HepG2 (cell line): Measurements from ENCODE around the gene ENSA. TPM values are rescaled to one million over a fixed set of nuclear protein-coding genes. Genes with fewer than 3 reads are reported as not detected.

Experiments
- ATAC-seq: fragments of 200-7000 bp; cut with Tn5 transposase; 3 replicates; pipeline ENCODE4 v1.9.1; 2020; ENCODE audit warnings: mild to moderate bottlenecking, moderate library complexity
- BruUV-seq: library from RNA; stranded (reverse); fragments of 400-500 nt; replicated peaks from 2 replicates; lab custom pipeline; 2021; lab: Mats Ljungman, UMichigan
- CTCF ChIA-PET: fragments of 300-600 bp; formaldehyde crosslinking; extraction: SDS; loops from one replicate; lab custom pipeline; 2021; ENCODE audit warnings: low total read pairs, inconsistent platforms, low intra/inter-chr PET ratio; lab: Yijun Ruan, JAX
- POLR2A ChIA-PET: fragments of 350-600 bp; sonication (Branson Sonifier 250); formaldehyde crosslinking; loops from one replicate; lab custom pipeline; 2020; ENCODE audit warnings: antibody characterized with exemption, inconsistent platforms; lab: Yijun Ruan, JAX
- DNase-seq: peaks from one replicate; pipeline ENCODE4 v3.0.0-alpha.2; 2015; ENCODE audit warnings: low spot score
- FAIRE-seq: peaks from 3 replicates; lab custom pipeline; 2011; peaks lifted over from hg19 to GRCh38; lab: Jason Lieb, UNC
- H2AFZ ChIP-seq: one replicate; pipeline ENCODE4 v1.6.1; 2011; ENCODE audit warnings: low read length, inconsistent platforms
- H3K27ac ChIP-seq: fragments of 300-600 bp; 3 replicates; pipeline ENCODE4 v1.8.0; 2011; ENCODE audit warnings: mixed run types, mild to moderate bottlenecking, mixed read lengths, low read length, inconsistent platforms; ENCODE audit not compliant: insufficient read depth; ENCODE audit errors: extremely low read length
- H3K27me3 ChIP-seq, 2 experiments: fragments of 200-600 bp in 1 of 2; 2 replicates in 1 of 2; 3 replicates in 1 of 2; pipeline versions ENCODE4 v1.6.0 to v1.8.0; 2011; ENCODE audit warnings: low read length in 2 of 2, mild to moderate bottlenecking in 2 of 2, moderate library complexity in 2 of 2, inconsistent platforms in 1 of 2; ENCODE audit not compliant: insufficient read depth in 2 of 2, control insufficient read depth in 1 of 2
- H3K36me3 ChIP-seq, 2 experiments: fragments of 200-600 bp in 1 of 2; replicated peaks in 1 of 2; 2 replicates in 1 of 2; 3 replicates in 1 of 2; pipeline versions ENCODE4 v1.5.1 to v1.8.0; 2011; ENCODE audit warnings: low read length in 2 of 2, inconsistent platforms in 1 of 2; ENCODE audit not compliant: insufficient read depth in 2 of 2, control insufficient read depth in 1 of 2
- H3K4me1 ChIP-seq: 2 replicates; pipeline ENCODE4 v1.5.1; 2012; ENCODE audit warnings: low read length, inconsistent platforms; ENCODE audit not compliant: insufficient read depth
- H3K4me2 ChIP-seq: 2 replicates; pipeline ENCODE4 v1.6.0; 2011; ENCODE audit warnings: low read depth, low read length, inconsistent platforms
- H3K4me3 ChIP-seq, 3 experiments: fragments of 200-600 bp in 1 of 3; sonication (generic), shearing (Covaris generic) in 1 of 3; replicated peaks in 1 of 3; 2 replicates each; pipeline ENCODE4 v1.5.1; 2011 to 2016; ENCODE audit warnings: low read length in 3 of 3, inconsistent platforms in 2 of 3, low read depth in 2 of 3, mild to moderate bottlenecking in 2 of 3, control low read depth in 1 of 3, mixed read lengths in 1 of 3; ENCODE audit not compliant: insufficient read depth in 1 of 3
- H3K79me2 ChIP-seq: one replicate; pipeline ENCODE4 v1.6.1; 2011; ENCODE audit warnings: low read length, inconsistent platforms; ENCODE audit not compliant: insufficient read depth
- H3K9ac ChIP-seq: 2 replicates; pipeline ENCODE4 v1.6.0; 2011; ENCODE audit warnings: mild to moderate bottlenecking, low read depth, low read length, inconsistent platforms; ENCODE audit not compliant: insufficient read depth
- H3K9me3 ChIP-seq: 2 replicates; pipeline ENCODE4 v1.5.1; 2012; ENCODE audit warnings: mild to moderate bottlenecking, low read length
- H4K20me1 ChIP-seq: 2 replicates; pipeline ENCODE4 v1.6.0; 2011; ENCODE audit warnings: inconsistent platforms, mild to moderate bottlenecking, low read length, moderate library complexity; ENCODE audit not compliant: insufficient read depth
- ATF3 ChIP-seq: sonication (generic); formaldehyde crosslinking; IDR thresholded peaks from 2 replicates; pipeline ENCODE4 v1.4.0; 2020; ENCODE audit warnings: missing genetic modification reagents
- CEBPB ChIP-seq: IDR thresholded peaks from 2 replicates; pipeline ENCODE4 v1.6.1; 2011; ENCODE audit warnings: low read depth, low read length, improper control_type of control experiment, borderline replicate concordance
- DDIT3 ChIP-seq: sonication (generic); formaldehyde crosslinking; IDR thresholded peaks from 2 replicates; pipeline ENCODE4 v1.4.0; 2020; ENCODE audit warnings: mild to moderate bottlenecking, missing genetic modification reagents
- E2F1 ChIP-seq: sonication (generic); formaldehyde crosslinking; IDR thresholded peaks from 2 replicates; pipeline ENCODE4 v1.5.0; 2020; ENCODE audit warnings: missing genetic modification reagents
- ERF ChIP-seq: IDR thresholded peaks from 2 replicates; pipeline ENCODE4 v1.6.1; 2018; ENCODE audit warnings: missing biosample characterization, missing genetic modification reagents
- FOSL2 ChIP-seq: sonication (generic); formaldehyde crosslinking; IDR thresholded peaks from 2 replicates; pipeline ENCODE4 v1.4.0; 2020; ENCODE audit warnings: missing genetic modification reagents
- GABPA ChIP-seq, 2 experiments: IDR thresholded peaks; 2 replicates each; pipeline ENCODE4 v1.6.1; 2011 to 2016; ENCODE audit warnings: low read depth in 2 of 2, low read length in 1 of 2, missing biosample characterization in 1 of 2, missing genetic modification characterization in 1 of 2
- GATAD2A ChIP-seq: IDR thresholded peaks from 2 replicates; pipeline ENCODE4 v1.6.1; 2016
- MYPOP ChIP-seq: sonication (generic); formaldehyde crosslinking; IDR thresholded peaks from 2 replicates; pipeline ENCODE4 v1.8.1; 2023; ENCODE audit warnings: mild to moderate bottlenecking, moderate library complexity, missing genetic modification reagents
- NFIC ChIP-seq: IDR thresholded peaks from 2 replicates; pipeline ENCODE4 v1.6.1; 2012; ENCODE audit warnings: mild to moderate bottlenecking, low read length, inconsistent platforms
- NR3C1 ChIP-seq: sonication (generic); formaldehyde crosslinking; IDR thresholded peaks from 2 replicates; pipeline ENCODE4 v1.4.0; 2020; ENCODE audit warnings: missing genetic modification reagents
- POLR2A ChIP-seq, 2 experiments: IDR thresholded peaks; 2 replicates each; pipeline ENCODE4 v1.6.1; 2011; ENCODE audit warnings: low read depth in 2 of 2, low read length in 2 of 2, mild to moderate bottlenecking in 1 of 2, moderate library complexity in 1 of 2; ENCODE audit not compliant: insufficient read depth in 1 of 2
- PPARG ChIP-seq: conservative IDR thresholded peaks from 2 replicates; pipeline ENCODE4 v1.6.1; 2016; ENCODE audit warnings: missing biosample characterization, missing genetic modification reagents
- RELA ChIP-seq: sonication (generic); formaldehyde crosslinking; IDR thresholded peaks from 2 replicates; pipeline ENCODE4 v1.4.0; 2020; ENCODE audit warnings: missing genetic modification reagents
- SOX5 ChIP-seq: IDR thresholded peaks from 2 replicates; pipeline ENCODE4 v1.6.1; 2016; ENCODE audit warnings: borderline replicate concordance
- STAT6 ChIP-seq: sonication (generic); formaldehyde crosslinking; IDR thresholded peaks from 2 replicates; pipeline ENCODE4 v1.4.0; 2020; ENCODE audit warnings: missing genetic modification reagents, mild to moderate bottlenecking, borderline replicate concordance
- TAF1 ChIP-seq: sonication (generic); formaldehyde crosslinking; IDR thresholded peaks from 2 replicates; pipeline ENCODE4 v1.4.0; 2020; ENCODE audit warnings: missing genetic modification reagents
- ZBTB21 ChIP-seq: sonication (generic); formaldehyde crosslinking; IDR thresholded peaks from 2 replicates; pipeline ENCODE4 v1.4.0; 2020; ENCODE audit warnings: missing genetic modification reagents
- ZFP62 ChIP-seq: sonication (generic); formaldehyde crosslinking; IDR thresholded peaks from 2 replicates; pipeline ENCODE4 v1.4.0; 2020; ENCODE audit warnings: missing genetic modification reagents
- WGBS: methylation state at CpG from one replicate; pipeline ENCODE4 v1.1.6; 2017; ENCODE audit warnings: low lambda C conversion rate; 5-methylcytosine and 5-hydroxymethylcytosine counted together
- in situ Hi-C: cut with HindIII; loops from 2 replicates; pipeline ENCODE4 v1.10.0; 2017; ENCODE audit warnings: low pct_unique_long_range_greater_than_20kb; ENCODE audit not compliant: extremely low pct_ligation_motif_present
- intact Hi-C: fragments of 100-400 bp; cut with micrococcal nuclease; formaldehyde crosslinking; loops from one replicate; pipeline ENCODE4 v1.10.0; 2022; ENCODE audit not compliant: unreplicated experiment
- polyA plus RNA-seq, 8 experiments: library from polyadenylated mRNA; depleted of rRNA in 3 of 8; stranded (reverse) in 7 of 8; unstranded in 1 of 8; fragments of >200 nt; fragmentation: Illumina TruSeq in 4 of 8; extraction: Trizol in 4 of 8; gene quantifications; 2 replicates each; pipeline versions ENCODE4 v1.2.1 to v1.2.3, GENCODE V29; 2011 to 2016; ENCODE audit warnings: low read depth in 4 of 8, missing spikeins in 1 of 8, mixed read lengths in 1 of 8; ENCODE audit not compliant: insufficient read depth in 1 of 8
- total RNA-seq, 5 experiments: library from RNA; depleted of rRNA; stranded (reverse); fragments of >200 nt; fragmentation: Illumina TruSeq; extraction: Trizol; gene quantifications; 2 replicates each; pipeline ENCODE4 v1.2.3, GENCODE V29; 2016; ENCODE audit warnings: low read depth in 1 of 5

The ENSA gene
- total and polyA plus RNA-seq, 2 of the 13 experiments (the other 11 are each of a cell fraction or from before 2014, with no cell fraction given): 54.5 to 111 TPM

- CTCF ChIA-PET: no interaction called here
- POLR2A ChIA-PET: interaction anchor here (0.8 to 2.9 kb wide), 7 partner anchors 8 to 53 kb away, joined by 3 to 38 read pairs (median 6); partner anchors contain the start of genes ENSA and MCL1
- WGBS: 23% methylated on average over 12 of the region's 12 CpGs
- peak overlapping the region in 1 of 3 experiments; percentile 24; a peak in 1 of 6 replicates for H3K4me3 ChIP-seq
- no peaks in the 10 kb centered on the region for H3K27me3 ChIP-seq
- H2AFZ ChIP-seq: no peak overlapping the region
- H3K36me3 ChIP-seq: peaks cover 0 to 8% of the 10 kb centered on the region in 2 experiments; a peak in 2 of 5 replicates
- peaks cover 3% of the 10 kb centered on the region for H3K79me2 ChIP-seq
- intact Hi-C loops (loop anchor here (5.0 kb wide), 1 partner anchor 36 kb away; the partner anchor contains the start of gene MCL1), in situ Hi-C loops (no loop called here)
- peak overlapping the region; percentile 95 for H3K27ac ChIP-seq
- FAIRE-seq (peak; percentile 84), DNase-seq (peak; percentile 79), ATAC-seq (peak; percentile 16)
- H3K9ac ChIP-seq: peak overlapping the region; percentile 70
- H4K20me1 ChIP-seq: no peaks in the 10 kb centered on the region
- H3K9me3 ChIP-seq: no peaks in the 10 kb centered on the region
- H3K4me2 ChIP-seq: peak overlapping the region; percentile 48
- no TSS peak for BruUV-seq
- peaks cover 58% of the 10 kb centered on the region for H3K4me1 ChIP-seq
- no peak for TF ChIP-seq MYPOP
- no peak for TF ChIP-seq E2F1 (CRISPR knock-in tag)
- no peak for TF ChIP-seq POLR2A (IDR thresholded peaks at IDR 0.05; ENCODE audit: insufficient read depth in 1 of 2, low read depth in 2 of 2, low read length in 2 of 2)
- no peak for TF ChIP-seq STAT6 (CRISPR knock-in tag)
- TF ChIP-seq ERF (CRISPR knock-in tag): 0 out of 2 replicates have a peak, but pooled peaks have one; percentile 19
- TF ChIP-seq RELA: 0 out of 2 replicates have a peak, but pooled peaks have one; percentile 17
- no peak for TF ChIP-seq ZFP62 (CRISPR knock-in tag)
- no peak for TF ChIP-seq DDIT3
- no peak for TF ChIP-seq GABPA (IDR thresholded peaks at IDR 0.05; ENCODE audit: low read depth, low read length)
- TF ChIP-seq GABPA (CRISPR knock-in tag; IDR thresholded peaks at IDR 0.05; ENCODE audit: low read depth): peak; percentile 65
- TF ChIP-seq CEBPB: peak; percentile 84; the same call in 1 of the 2 replicates
- TF ChIP-seq SOX5 (CRISPR knock-in tag): peak; percentile 42; the same call in 1 of the 2 replicates
- no peak for TF ChIP-seq NFIC
- peak; percentile 93 for TF ChIP-seq FOSL2 (CRISPR knock-in tag)
- 0 out of 2 replicates have a peak, but pooled peaks have one; percentile 28 for TF ChIP-seq PPARG (CRISPR knock-in tag)
- peak; percentile 83; the same call in 1 of the 2 replicates for TF ChIP-seq ZBTB21 (CRISPR knock-in tag)
- TF ChIP-seq GATAD2A (CRISPR knock-in tag): peak; percentile 6; the same call in 1 of the 2 replicates
- TF ChIP-seq NR3C1: no peak
- peak; percentile 26; the same call in 1 of the 2 replicates for TF ChIP-seq TAF1 (CRISPR knock-in tag)
- TF ChIP-seq ATF3 (CRISPR knock-in tag): peak; percentile 77; the same call in 1 of the 2 replicates
Observed at GRCh38 chr1:150613061-150613920, 16.1 kb downstream of the ENSA start.
